ENCODE data around the gene DEFB116. TPM values are rescaled to one million over a fixed set of nuclear protein-coding genes. Genes with fewer than 3 reads are reported as not detected.

The DEFB116 gene
- total RNA-seq, 1 donor from 2014 or later = not detected

DNA sequence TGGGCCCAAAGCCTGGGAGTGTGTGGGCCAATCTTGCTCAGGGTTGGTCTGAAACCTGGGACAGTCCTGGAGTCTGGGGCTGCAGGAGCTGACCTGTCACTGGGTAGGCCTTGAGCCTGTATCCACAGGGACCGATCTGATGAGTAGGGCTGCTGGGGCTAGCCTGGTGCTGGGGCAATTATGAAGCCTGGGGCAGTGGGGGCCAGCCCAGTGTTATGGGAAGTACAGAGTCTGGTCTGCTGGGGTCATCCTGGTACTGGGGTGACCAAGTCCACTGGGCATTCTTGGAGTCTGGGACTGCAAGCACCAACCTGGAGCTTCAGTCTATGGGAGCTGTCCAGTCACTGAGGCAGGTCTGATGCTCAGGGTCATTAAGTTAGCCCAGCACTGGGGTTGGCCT, 30.2 kb downstream of the DEFB116 start:
- no peaks in the 10 kb centered on the region for H3K79me2 ChIP-seq (ENCODE audit: insufficient read depth, low read length)
- H3K9me3 ChIP-seq (ENCODE audit: insufficient read depth, low read depth, low read length) = peaks cover 14% of the 10 kb centered on the region
- H3K36me3 ChIP-seq (ENCODE audit: insufficient read depth, low read length) = no peaks in the 10 kb centered on the region
- no peak overlapping the region for H3K9ac ChIP-seq (ENCODE audit: low read length)
- H3K4me1 ChIP-seq (ENCODE audit: insufficient read depth, low read length) = no peaks in the 10 kb centered on the region
- H3K27me3 ChIP-seq (ENCODE audit: insufficient read depth, low read length) = no peaks in the 10 kb centered on the region
- H3K4me2 ChIP-seq (ENCODE audit: low read length) = no peak overlapping the region
- TF ChIP-seq, protein P1, sequence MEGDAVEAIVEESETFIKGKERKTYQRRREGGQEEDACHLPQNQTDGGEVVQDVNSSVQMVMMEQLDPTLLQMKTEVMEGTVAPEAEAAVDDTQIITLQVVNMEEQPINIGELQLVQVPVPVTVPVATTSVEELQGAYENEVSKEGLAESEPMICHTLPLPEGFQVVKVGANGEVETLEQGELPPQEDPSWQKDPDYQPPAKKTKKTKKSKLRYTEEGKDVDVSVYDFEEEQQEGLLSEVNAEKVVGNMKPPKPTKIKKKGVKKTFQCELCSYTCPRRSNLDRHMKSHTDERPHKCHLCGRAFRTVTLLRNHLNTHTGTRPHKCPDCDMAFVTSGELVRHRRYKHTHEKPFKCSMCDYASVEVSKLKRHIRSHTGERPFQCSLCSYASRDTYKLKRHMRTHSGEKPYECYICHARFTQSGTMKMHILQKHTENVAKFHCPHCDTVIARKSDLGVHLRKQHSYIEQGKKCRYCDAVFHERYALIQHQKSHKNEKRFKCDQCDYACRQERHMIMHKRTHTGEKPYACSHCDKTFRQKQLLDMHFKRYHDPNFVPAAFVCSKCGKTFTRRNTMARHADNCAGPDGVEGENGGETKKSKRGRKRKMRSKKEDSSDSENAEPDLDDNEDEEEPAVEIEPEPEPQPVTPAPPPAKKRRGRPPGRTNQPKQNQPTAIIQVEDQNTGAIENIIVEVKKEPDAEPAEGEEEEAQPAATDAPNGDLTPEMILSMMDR (IDR thresholded peaks at IDR 0.05; ENCODE audit: insufficient read depth, low read depth, low read length) = no peak
- no peak for TF ChIP-seq EZH2 (IDR thresholded peaks at IDR 0.05; ENCODE audit: insufficient read depth, low read length)
- H3K4me1 Mint-ChIP-seq (ENCODE audit: low read depth, unreplicated experiment) = no peaks in the 10 kb centered on the region
- FAIRE-seq (no peak), DNase-seq (ENCODE audit: low read depth) (no peak)
- H3K27me3 Mint-ChIP-seq (ENCODE audit: low read depth, unreplicated experiment) = no peaks in the 10 kb centered on the region
- H3K4me3 Mint-ChIP-seq (ENCODE audit: unreplicated experiment) = no peak overlapping the region
- no peaks in the 10 kb centered on the region for H3K36me3 Mint-ChIP-seq (ENCODE audit: low read depth, unreplicated experiment)
- H3K4me3 ChIP-seq (ENCODE audit: insufficient read depth, low read depth, low read length) = no peak overlapping the region
- H2AFZ ChIP-seq (ENCODE audit: low read depth, low read length) = no peak overlapping the region
- H3K27ac ChIP-seq (ENCODE audit: low read depth, low read length) = no peak overlapping the region
- peaks cover 9% of the 10 kb centered on the region for H3K9me3 Mint-ChIP-seq (ENCODE audit: unreplicated experiment)
- no peaks in the 10 kb centered on the region for H4K20me1 ChIP-seq (ENCODE audit: insufficient read depth, low read length)
- no peak overlapping the region for H3K27ac Mint-ChIP-seq (ENCODE audit: unreplicated experiment)

DNA sequence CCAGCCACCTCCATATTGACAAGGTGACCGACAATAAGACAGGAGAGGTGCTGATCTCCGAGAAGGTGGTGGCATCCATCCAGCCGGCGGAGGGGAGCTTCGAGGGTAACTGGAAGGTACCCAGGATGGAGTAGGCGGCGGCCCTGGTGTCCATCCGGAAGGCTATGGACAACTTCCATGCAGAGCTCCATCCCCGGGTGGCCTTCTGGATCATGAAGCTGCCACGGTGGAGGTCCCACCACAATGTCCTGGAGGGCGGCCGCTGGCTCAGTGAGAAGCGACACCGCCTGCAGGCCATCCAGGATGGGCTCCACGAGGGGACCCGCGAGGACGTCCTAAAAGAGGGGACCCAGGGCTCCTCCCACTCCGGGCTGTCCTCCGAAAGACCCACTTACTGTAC, 33.9 kb downstream of the DEFB116 start:
- TF ChIP-seq EZH2 (IDR thresholded peaks at IDR 0.05; ENCODE audit: insufficient read depth, low read length) = no peak
- TF ChIP-seq, protein P1 (IDR thresholded peaks at IDR 0.05; ENCODE audit: insufficient read depth, low read depth, low read length) = no peak
- no peaks in the 10 kb centered on the region for H3K4me1 Mint-ChIP-seq (ENCODE audit: low read depth, unreplicated experiment)
- no peaks in the 10 kb centered on the region for H3K27me3 Mint-ChIP-seq (ENCODE audit: low read depth, unreplicated experiment)
- no peaks in the 10 kb centered on the region for H3K79me2 ChIP-seq (ENCODE audit: insufficient read depth, low read length)
- no peak overlapping the region for H3K27ac ChIP-seq (ENCODE audit: low read depth, low read length)
- H3K4me1 ChIP-seq (ENCODE audit: insufficient read depth, low read length) = no peaks in the 10 kb centered on the region
- H3K9me3 Mint-ChIP-seq (ENCODE audit: unreplicated experiment) = peaks cover 13% of the 10 kb centered on the region
- no peak overlapping the region for H3K4me2 ChIP-seq (ENCODE audit: low read length)
- no peak overlapping the region for H3K4me3 Mint-ChIP-seq (ENCODE audit: unreplicated experiment)
- DNase-seq (ENCODE audit: low read depth) = no peak
- no peak overlapping the region for H3K9ac ChIP-seq (ENCODE audit: low read length)
- no peak for FAIRE-seq
- H3K9me3 ChIP-seq (ENCODE audit: insufficient read depth, low read depth, low read length) = peaks cover 23% of the 10 kb centered on the region
- no peaks in the 10 kb centered on the region for H3K36me3 ChIP-seq (ENCODE audit: insufficient read depth, low read length)
- H2AFZ ChIP-seq (ENCODE audit: low read depth, low read length) = no peak overlapping the region
- H4K20me1 ChIP-seq (ENCODE audit: insufficient read depth, low read length) = no peaks in the 10 kb centered on the region
- no peak overlapping the region for H3K27ac Mint-ChIP-seq (ENCODE audit: unreplicated experiment)
- H3K27me3 ChIP-seq (ENCODE audit: insufficient read depth, low read length) = no peaks in the 10 kb centered on the region
- no peak overlapping the region for H3K4me3 ChIP-seq (ENCODE audit: insufficient read depth, low read depth, low read length)
- H3K36me3 Mint-ChIP-seq (ENCODE audit: low read depth, unreplicated experiment) = no peaks in the 10 kb centered on the region

DNA sequence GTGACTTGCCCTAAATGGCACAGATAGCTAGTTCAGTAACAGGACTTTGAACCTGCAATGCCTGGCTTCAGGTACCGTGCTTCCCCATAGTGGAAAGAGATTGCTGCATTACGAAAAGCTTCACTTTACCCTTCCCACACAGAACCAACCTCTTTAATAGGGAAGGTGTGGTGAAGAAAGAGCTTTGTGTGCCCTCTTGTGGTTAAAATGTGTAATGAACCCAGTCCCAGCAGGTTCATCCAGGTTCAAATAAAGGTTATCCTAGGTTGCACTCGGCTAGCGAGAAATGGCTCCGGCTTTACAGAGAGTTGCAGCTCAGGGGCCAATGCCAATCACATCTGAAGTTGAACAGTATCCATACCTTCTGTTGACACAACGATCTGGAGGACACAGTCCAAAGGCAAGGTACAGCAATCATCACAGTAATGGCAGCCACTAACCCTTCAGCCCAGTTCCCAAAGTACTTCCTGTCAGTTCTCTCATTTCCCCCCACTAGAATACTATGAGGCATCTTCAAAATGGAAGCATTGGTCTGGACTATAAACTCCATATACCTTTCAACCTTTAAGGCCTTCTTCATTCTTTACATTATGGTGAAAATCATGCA, 48.0 kb downstream of the DEFB116 start:
- no peaks in the 10 kb centered on the region for H3K36me3 Mint-ChIP-seq (ENCODE audit: low read depth, unreplicated experiment)
- peaks cover 14% of the 10 kb centered on the region for H3K9me3 Mint-ChIP-seq (ENCODE audit: unreplicated experiment)
- Histone ChIP-seq H3K9me3 (ENCODE audit: insufficient read depth, low read depth, low read length) (peaks cover 4% of the 10 kb centered on the region), H3K9ac (ENCODE audit: low read length) (no peak overlapping the region), H3K36me3 (ENCODE audit: insufficient read depth, low read length) (no peaks in the 10 kb centered on the region), H3K79me2 (ENCODE audit: insufficient read depth, low read length) (no peaks in the 10 kb centered on the region), H3K4me2 (ENCODE audit: low read length) (no peak overlapping the region), H3K4me3 (ENCODE audit: insufficient read depth, low read depth, low read length) (no peak overlapping the region), H2AFZ (ENCODE audit: low read depth, low read length) (no peak overlapping the region), H3K27ac (ENCODE audit: low read depth, low read length) (no peak overlapping the region), H4K20me1 (ENCODE audit: insufficient read depth, low read length) (no peaks in the 10 kb centered on the region), H3K4me1 (ENCODE audit: insufficient read depth, low read length) (no peaks in the 10 kb centered on the region), H3K27me3 (ENCODE audit: insufficient read depth, low read length) (no peaks in the 10 kb centered on the region)
- FAIRE-seq = no peak
- no peak for DNase-seq (ENCODE audit: low read depth)
- no peaks in the 10 kb centered on the region for H3K4me1 Mint-ChIP-seq (ENCODE audit: low read depth, unreplicated experiment)
- H3K27ac Mint-ChIP-seq (ENCODE audit: unreplicated experiment) = no peak overlapping the region
- no peak overlapping the region for H3K4me3 Mint-ChIP-seq (ENCODE audit: unreplicated experiment)
- TF ChIP-seq EZH2 (IDR thresholded peaks at IDR 0.05; ENCODE audit: insufficient read depth, low read length) = no peak
- TF ChIP-seq, protein P1 (IDR thresholded peaks at IDR 0.05; ENCODE audit: insufficient read depth, low read depth, low read length) = peak; percentile 9
- H3K27me3 Mint-ChIP-seq (ENCODE audit: low read depth, unreplicated experiment) = no peaks in the 10 kb centered on the region

All from astrocyte (in vitro differentiated cells and primary cell).